Spleen (tissue), 7 donors: Measurements from ENCODE around the gene SHISA4.
"Not testable (repeated sequence)": the region's sequence is repeated elsewhere in the genome, so short reads cannot be mapped to it uniquely, and the experiment has no call there.

Experiments used
- CTCF ChIP-seq, 11 experiments: fragments of 200-600 bp in 7 of 11; fragments of 450-650 bp in 4 of 11; sonication (generic) in 4 of 11; IDR thresholded peaks in 8 of 11; conservative IDR thresholded peaks in 3 of 11; 1 replicate in 7 of 11; 2 replicates in 4 of 11; pipeline versions ENCODE4 v1.4.0 to v1.8.0; 2016 to 2021; ENCODE audit warnings: antibody characterized with exemption in 11 of 11, inconsistent platforms in 4 of 11, mild to moderate bottlenecking in 1 of 11
- POLR2A ChIP-seq, 3 donors: fragments of 450-650 bp; IDR thresholded peaks; one replicate each; pipeline ENCODE4 v1.5.1; 2017; ENCODE audit warnings: antibody characterized with exemption in 3 of 3, mild to moderate bottlenecking in 1 of 3
- POLR2AphosphoS5 ChIP-seq, 3 donors: sonication (generic); formaldehyde crosslinking; IDR thresholded peaks; one replicate each; pipeline ENCODE4 v1.5.1; 2017; ENCODE audit warnings: antibody characterized with exemption in 3 of 3
- donor health status: DM: no; HTN: no; CAD: no; lungs with moderate emphysema.
- donor health status: DM: no; HTN: no; CAD: no.
- donor health status: DM: no; HTN: no; CAD: no.

DNA sequence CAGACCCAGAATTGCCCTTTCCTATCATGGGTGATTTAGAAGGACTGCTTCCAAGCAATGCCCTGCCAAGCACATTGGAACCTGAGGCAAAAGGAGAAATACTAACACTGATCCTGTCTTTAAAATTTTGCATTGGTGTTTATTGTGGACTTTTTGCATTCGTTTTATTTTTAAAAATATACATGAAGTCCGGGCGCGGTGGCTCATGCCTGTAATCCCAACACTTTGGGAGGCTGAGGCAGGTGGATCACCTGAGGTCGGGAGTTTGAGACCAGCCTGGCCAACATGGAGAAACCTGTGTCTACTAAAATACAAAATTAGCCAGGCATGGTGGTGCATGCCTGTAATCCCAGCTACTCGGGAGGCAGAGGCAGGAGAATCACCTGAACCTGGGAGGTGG is 12.3 kb downstream of the SHISA4 start:
- TF ChIP-seq POLR2AphosphoS5 (IDR thresholded peaks at IDR 0.05); CTCF (IDR thresholded peaks at IDR 0.05 in 8 of 11, conservative IDR thresholded peaks at IDR 0.05 in 3 of 11); POLR2A (IDR thresholded peaks at IDR 0.05): not testable (repeated sequence)
